Gastrocnemius medialis (tissue), 4 donors: ENCODE results near the gene SAMD4B.

ENCODE experiments used
- POLR2A ChIP-seq, 2 donors: fragments of 450-650 bp; IDR thresholded peaks; one replicate each; pipeline ENCODE4 v1.6.1; 2017; ENCODE audit warnings: antibody characterized with exemption in 2 of 2, mild to moderate bottlenecking in 2 of 2, moderate library complexity in 2 of 2
- TF ChIP-seq, protein P1 (sequence below), 5 experiments: fragments of 450-650 bp in 3 of 5; fragments of 200-600 bp in 2 of 5; sonication (generic) in 2 of 5; IDR thresholded peaks in 4 of 5; conservative IDR thresholded peaks in 1 of 5; 1 replicate in 4 of 5; 2 replicates in 1 of 5; pipeline ENCODE4 v1.5.1; 2016 to 2019; ENCODE audit warnings: antibody characterized with exemption in 5 of 5, mild to moderate bottlenecking in 3 of 5, moderate library complexity in 3 of 5

DNA sequence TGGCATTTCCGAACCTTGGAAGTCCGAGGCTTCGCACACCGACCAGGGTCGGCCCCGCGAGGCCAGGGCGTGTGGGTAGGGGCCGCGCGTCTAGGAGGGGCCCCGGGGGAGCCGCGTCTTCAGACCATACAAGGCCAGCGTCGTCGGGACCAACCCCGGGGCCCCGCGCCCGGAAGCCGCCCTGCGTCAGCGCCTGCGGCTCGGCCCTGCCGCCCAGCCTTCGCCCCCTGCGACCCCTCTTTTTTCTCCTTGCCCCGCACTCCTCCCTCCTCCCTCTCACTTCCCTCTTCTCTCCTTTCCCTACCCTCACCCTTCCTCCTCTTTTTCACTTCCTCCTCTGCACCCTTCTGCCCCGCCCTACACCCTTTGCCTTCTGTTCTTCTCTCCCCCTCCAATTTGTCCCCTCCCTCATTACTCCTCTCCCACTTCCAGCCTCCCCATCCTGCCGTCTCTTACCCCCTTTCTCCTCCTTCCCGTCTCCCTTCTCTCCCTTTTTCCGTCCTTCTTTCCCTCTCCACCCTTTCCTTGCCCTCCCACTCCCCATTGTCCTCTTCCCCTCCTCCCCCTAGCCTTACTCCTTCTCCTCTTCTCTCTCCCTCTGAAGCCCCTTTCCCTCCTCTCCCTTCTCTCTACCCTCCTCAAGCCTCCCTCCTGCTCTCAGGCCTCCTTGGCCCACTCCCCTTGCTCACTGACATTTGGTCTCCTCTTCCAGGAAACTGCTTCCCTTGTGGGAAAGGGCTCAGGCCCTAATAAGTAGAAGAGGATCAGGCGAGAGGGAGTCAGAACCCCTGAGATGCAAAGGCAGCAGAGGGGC lies 68.0 kb downstream of the SAMD4B start:
- TF ChIP-seq, protein P1, sequence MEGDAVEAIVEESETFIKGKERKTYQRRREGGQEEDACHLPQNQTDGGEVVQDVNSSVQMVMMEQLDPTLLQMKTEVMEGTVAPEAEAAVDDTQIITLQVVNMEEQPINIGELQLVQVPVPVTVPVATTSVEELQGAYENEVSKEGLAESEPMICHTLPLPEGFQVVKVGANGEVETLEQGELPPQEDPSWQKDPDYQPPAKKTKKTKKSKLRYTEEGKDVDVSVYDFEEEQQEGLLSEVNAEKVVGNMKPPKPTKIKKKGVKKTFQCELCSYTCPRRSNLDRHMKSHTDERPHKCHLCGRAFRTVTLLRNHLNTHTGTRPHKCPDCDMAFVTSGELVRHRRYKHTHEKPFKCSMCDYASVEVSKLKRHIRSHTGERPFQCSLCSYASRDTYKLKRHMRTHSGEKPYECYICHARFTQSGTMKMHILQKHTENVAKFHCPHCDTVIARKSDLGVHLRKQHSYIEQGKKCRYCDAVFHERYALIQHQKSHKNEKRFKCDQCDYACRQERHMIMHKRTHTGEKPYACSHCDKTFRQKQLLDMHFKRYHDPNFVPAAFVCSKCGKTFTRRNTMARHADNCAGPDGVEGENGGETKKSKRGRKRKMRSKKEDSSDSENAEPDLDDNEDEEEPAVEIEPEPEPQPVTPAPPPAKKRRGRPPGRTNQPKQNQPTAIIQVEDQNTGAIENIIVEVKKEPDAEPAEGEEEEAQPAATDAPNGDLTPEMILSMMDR (IDR thresholded peaks at IDR 0.05 in 4 of 5, conservative IDR thresholded peaks at IDR 0.05 in 1 of 5), result no peak
- TF ChIP-seq POLR2A (IDR thresholded peaks at IDR 0.05), result no peak
